ENCODE measurements around the gene DLG3.
"Not testable (repeated sequence)": the region's sequence is repeated elsewhere in the genome, so short reads cannot be mapped to it uniquely, and the experiment has no call there.

DNA sequence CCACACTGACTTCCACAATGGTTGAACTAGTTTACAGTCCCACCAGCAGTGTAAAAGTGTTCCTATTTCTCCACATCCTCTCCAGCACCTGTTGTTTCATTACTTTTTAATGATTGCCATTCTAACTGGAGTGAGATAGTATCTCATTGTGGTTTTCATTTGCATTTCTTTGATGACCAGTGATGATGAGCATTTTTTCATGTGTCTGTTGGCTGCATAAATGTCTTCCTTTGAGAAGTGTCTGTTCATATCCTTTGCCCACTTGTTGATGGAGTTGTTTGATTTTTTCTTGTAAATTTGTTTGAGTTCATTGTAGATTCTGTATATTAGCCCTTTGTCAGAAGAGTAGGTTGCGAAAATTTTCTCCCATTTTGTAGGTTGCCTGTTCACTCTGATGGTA is 71.1 kb downstream of the DLG3 start:
- TF ChIP-seq MYC (IDR thresholded peaks at IDR 0.05; ENCODE audit: borderline replicate concordance, low read length); RNF2 (IDR thresholded peaks at IDR 0.05; ENCODE audit: borderline replicate concordance, low read depth); ZFP36 (IDR thresholded peaks at IDR 0.05; ENCODE audit: borderline replicate concordance, partially characterized antibody); POLR2A (IDR thresholded peaks at IDR 0.05; ENCODE audit: low read length); CBX2 (IDR thresholded peaks at IDR 0.05; ENCODE audit: borderline replicate concordance, low read depth); EP300 (IDR thresholded peaks at IDR 0.05); JUNB (IDR thresholded peaks at IDR 0.05); MAFK (IDR thresholded peaks at IDR 0.05; ENCODE audit: partially characterized antibody); CHD2 (IDR thresholded peaks at IDR 0.05; ENCODE audit: low read length, partially characterized antibody); JUN (IDR thresholded peaks at IDR 0.05); BHLHE40 (IDR thresholded peaks at IDR 0.05; ENCODE audit: low read depth, low read length): not testable (repeated sequence)
- TF ChIP-seq, protein P1, sequence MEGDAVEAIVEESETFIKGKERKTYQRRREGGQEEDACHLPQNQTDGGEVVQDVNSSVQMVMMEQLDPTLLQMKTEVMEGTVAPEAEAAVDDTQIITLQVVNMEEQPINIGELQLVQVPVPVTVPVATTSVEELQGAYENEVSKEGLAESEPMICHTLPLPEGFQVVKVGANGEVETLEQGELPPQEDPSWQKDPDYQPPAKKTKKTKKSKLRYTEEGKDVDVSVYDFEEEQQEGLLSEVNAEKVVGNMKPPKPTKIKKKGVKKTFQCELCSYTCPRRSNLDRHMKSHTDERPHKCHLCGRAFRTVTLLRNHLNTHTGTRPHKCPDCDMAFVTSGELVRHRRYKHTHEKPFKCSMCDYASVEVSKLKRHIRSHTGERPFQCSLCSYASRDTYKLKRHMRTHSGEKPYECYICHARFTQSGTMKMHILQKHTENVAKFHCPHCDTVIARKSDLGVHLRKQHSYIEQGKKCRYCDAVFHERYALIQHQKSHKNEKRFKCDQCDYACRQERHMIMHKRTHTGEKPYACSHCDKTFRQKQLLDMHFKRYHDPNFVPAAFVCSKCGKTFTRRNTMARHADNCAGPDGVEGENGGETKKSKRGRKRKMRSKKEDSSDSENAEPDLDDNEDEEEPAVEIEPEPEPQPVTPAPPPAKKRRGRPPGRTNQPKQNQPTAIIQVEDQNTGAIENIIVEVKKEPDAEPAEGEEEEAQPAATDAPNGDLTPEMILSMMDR (IDR thresholded peaks at IDR 0.05): not testable (repeated sequence)
- TF ChIP-seq, protein P2, sequence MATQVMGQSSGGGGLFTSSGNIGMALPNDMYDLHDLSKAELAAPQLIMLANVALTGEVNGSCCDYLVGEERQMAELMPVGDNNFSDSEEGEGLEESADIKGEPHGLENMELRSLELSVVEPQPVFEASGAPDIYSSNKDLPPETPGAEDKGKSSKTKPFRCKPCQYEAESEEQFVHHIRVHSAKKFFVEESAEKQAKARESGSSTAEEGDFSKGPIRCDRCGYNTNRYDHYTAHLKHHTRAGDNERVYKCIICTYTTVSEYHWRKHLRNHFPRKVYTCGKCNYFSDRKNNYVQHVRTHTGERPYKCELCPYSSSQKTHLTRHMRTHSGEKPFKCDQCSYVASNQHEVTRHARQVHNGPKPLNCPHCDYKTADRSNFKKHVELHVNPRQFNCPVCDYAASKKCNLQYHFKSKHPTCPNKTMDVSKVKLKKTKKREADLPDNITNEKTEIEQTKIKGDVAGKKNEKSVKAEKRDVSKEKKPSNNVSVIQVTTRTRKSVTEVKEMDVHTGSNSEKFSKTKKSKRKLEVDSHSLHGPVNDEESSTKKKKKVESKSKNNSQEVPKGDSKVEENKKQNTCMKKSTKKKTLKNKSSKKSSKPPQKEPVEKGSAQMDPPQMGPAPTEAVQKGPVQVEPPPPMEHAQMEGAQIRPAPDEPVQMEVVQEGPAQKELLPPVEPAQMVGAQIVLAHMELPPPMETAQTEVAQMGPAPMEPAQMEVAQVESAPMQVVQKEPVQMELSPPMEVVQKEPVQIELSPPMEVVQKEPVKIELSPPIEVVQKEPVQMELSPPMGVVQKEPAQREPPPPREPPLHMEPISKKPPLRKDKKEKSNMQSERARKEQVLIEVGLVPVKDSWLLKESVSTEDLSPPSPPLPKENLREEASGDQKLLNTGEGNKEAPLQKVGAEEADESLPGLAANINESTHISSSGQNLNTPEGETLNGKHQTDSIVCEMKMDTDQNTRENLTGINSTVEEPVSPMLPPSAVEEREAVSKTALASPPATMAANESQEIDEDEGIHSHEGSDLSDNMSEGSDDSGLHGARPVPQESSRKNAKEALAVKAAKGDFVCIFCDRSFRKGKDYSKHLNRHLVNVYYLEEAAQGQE (IDR thresholded peaks at IDR 0.05): not testable (repeated sequence)
- TF ChIP-seq, protein P3, sequence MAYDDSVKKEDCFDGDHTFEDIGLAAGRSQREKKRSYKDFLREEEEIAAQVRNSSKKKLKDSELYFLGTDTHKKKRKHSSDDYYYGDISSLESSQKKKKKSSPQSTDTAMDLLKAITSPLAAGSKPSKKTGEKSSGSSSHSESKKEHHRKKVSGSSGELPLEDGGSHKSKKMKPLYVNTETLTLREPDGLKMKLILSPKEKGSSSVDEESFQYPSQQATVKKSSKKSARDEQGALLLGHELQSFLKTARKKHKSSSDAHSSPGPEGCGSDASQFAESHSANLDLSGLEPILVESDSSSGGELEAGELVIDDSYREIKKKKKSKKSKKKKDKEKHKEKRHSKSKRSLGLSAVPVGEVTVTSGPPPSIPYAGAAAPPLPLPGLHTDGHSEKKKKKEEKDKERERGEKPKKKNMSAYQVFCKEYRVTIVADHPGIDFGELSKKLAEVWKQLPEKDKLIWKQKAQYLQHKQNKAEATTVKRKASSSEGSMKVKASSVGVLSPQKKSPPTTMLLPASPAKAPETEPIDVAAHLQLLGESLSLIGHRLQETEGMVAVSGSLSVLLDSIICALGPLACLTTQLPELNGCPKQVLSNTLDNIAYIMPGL (CRISPR knock-in tag; IDR thresholded peaks at IDR 0.05; ENCODE audit: borderline replicate concordance): not testable (repeated sequence)
